Superior temporal gyrus (tissue), 1 donor: Measurements from ENCODE around the gene CBLB.
"Not testable (repeated sequence)": the region's sequence is repeated elsewhere in the genome, so short reads cannot be mapped to it uniquely, and the experiment has no call there.

Experiments
- DNase-seq: peaks from one replicate; pipeline ENCODE4 v3.0.0-alpha.2; 2016; ENCODE audit errors: extremely low spot score

The CBLB gene

GRCh38 chr3:105786990-105787389 lies 81.8 kb downstream of the CBLB start:
- DNase-seq = no peak

- DNase-seq = no peak
These were observed 82.6 kb downstream of the CBLB start for GRCh38 chr3:105786241-105786640.

DNA sequence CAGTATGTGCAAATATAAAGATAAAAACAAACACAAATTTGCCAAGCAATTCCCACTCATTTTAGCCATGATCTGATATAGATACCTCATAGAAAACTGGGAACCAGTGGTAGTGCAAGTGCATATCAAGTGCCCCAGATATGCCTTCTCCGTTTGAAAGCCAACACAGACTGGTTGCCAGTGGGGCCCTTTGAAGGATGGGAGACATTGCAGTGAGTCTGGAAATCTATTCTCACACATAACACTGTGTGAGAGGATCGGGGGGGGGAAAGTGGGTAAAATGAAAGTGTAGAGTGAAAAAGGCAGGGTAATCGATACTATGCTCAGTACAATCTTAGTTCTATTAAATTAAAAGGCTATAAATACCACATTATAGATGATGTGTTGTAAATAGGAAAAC lies 83.0 kb downstream of the CBLB start:
- no peak for DNase-seq

DNA sequence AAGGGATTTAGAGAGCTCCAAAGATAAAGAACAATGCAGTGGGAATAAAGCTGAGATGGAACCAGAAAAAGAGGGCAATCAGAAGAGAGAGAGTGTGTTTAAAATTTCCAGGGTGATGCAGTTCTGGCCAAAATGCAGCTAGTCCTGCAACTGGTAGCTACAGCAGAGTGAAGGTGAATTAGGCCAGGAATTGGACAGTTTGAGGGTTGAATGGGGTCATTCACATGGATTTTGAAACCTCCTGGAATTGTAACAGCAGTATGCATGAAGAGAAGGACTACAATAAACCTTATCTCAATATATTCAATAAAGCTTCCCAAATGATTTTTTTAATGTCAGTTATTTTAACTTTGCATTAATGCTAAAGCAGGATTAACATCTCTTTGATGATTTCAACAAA lies 85.2 kb downstream of the CBLB start:
- DNase-seq = no peak

- no peak for DNase-seq
These were observed 86.9 kb downstream of the CBLB start for GRCh38 chr3:105781871-105782270.

DNA sequence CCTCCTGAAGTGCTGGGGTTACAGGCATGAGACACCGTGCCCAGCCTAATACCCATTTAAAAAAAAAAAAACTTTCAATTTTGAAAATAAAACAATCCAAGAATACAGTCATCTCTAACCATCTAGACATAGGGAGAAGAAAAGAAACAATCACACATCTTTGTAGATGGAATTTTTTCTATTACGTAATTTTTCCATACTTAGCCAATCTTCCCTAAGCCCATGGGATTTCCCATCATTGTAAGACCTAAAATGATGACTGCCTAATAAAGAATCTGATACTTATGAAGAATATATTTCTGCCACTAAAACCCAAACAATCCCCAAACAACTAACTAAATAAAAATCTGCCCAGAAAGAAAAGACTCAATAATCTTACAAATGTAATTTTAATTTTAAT lies 88.7 kb downstream of the CBLB start:
- DNase-seq = no peak

DNA sequence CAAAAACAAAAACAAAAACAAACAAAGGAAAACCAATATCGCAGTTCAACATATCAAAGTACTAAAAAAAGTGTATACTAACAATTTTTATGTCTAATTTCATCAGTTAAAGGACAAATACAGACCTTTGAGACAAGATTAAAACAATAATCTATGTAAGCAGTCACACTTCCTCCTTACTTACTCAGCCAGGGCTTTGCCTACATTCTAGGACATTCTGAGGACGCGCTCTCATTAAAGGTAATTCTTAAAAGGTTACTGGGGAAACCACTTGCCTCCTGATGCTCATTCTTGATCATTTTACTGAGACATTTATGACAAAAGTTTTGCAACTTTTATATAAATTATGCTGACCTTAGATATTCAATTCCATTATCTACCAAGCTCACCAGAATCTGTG lies 93.4 kb downstream of the CBLB start:
- no peak for DNase-seq

- no peak for DNase-seq
These were observed 94.2 kb downstream of the CBLB start for GRCh38 chr3:105774444-105775180.

DNA sequence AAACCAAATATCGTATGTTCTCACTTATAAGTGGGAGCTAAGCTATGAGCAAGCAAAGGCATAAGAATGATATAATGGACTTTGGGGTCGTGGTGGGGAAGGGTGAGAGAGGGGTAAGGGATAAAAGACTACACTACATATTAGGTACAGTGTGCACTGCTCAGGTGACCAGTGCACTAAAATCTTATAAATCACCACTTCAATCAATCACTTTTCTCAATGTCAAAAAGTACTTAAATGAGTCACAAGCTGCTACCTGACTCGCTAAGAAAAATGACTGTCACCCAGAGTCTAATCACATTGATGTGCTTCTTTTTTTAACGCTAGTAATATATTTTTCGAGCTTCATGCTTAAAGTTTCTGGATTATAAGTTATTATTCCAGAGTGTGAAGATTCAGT lies 95.5 kb downstream of the CBLB start:
- no peak for DNase-seq

DNA sequence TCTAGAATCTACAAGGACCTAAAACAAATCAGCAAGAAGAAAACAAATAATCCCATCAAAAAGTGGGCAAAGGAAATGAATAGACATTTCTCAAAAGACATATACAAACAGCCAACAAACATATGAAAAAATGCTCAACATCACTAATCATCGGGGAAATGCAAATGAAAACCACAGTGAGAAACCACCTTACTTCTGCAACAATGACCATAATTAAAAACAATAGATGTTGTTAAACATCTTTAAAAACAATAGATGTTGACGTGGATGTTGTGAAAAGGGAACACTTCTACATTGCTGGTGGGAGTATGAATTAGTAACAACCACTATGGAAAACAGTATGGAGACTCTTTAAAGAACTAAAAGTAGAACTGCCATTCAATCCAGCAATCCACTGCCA lies 96.2 kb downstream of the CBLB start:
- no peak for DNase-seq

GRCh38 chr3:105771392-105771791 lies 97.4 kb downstream of the CBLB start:
- DNase-seq = no peak

DNA sequence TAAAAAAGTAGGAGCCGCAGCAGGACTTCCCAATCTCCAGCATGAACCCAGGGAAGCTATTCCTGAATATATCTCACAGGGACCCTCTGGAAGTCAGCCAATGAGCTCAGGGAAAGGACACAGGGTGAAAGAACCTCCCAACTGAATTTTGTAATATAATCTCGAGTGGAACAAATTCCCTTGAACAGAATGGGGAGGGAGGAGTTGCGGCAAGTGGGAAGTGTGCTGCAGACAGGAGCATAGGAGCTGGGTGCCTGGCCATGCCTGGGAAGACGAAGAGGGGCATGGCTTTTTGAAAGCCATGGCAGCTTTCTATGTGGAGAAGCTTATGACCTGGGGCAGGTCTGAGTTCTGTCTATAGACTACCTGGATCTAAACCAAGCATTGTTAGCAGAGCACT lies 98.4 kb downstream of the CBLB start:
- DNase-seq = no peak

DNA sequence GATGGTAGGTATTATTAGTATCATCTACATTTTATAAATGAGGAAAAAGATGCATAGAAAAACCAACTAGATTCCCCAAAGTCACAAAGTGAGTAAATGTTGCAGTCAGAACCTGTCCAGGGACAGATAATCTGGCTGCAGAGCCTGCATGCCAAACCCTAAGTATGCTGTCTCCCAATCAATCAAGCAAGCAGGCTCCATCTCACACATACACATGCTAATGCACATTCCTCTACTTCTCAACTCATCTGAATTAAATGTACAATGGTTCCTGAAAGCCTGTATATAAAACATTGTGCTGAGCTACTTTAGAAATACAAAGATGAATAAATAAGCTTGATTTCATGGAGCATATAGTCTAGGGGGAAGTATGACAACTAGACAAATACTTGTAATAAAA lies 101.0 kb downstream of the CBLB start:
- DNase-seq = no peak

DNA sequence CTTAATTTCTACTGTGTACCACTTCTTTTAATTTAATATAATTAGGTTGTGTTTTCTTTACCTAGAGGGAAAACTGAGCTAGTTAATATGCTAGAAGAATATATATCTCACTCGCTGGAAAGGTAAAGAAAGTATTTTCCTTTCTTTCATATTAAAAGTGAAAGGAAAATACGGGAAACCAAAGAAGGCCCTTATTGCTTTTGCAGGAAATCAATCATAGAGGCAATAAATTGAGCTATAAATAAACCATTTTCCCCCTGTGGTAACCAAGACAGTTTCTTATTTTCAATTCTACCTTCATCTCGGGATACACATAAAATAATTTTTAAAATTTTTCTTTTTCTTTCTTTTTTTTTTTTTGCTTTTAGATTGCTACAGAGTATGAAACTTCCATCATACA lies 101.6 kb downstream of the CBLB start:
- DNase-seq = no peak

- DNase-seq = no peak
These were observed 103.5 kb downstream of the CBLB start for GRCh38 chr3:105765308-105765639.

DNA sequence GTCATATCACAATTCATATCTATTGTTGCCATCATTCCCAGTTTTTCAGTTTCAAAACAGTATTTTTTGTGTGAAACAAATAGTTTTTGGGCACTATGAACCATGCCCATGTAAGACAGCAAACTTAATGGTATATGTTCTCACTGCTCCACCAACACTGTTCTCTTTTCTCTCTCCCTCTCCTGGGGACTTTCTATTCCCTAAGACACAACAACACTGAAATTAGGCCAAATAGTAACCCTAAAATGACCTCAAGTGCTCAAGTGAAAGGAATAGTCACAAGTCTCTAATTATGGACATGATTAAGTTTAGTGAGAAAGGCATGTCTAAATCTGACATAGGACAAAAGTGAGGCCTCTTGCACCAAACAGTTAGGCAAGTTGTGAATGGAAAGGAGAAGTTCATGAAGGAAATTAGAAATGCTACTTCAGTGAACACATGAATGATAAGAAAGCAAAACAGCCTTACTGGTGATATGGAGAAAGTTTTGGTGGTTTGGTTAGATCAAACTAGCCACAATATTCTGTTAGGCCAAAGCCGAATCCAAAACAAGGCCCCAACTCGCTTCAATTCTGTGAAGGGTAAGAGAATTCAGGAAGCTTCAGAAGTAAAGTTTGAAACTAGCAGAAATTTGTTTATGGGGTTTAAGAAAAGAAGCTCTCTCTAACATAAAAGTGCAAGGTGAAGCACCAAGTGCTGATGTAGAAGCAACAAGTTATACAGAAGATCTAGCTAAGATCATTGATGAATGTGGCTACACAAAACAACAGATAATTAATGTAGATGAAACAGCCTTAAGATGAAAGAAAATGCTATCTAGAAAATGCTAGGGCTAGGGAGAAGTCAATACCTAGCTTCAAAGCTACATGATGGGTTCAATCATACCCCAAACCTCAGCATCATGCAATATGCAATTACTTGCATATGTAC lies 104.2 kb downstream of the CBLB start:
- no peak for DNase-seq

DNA sequence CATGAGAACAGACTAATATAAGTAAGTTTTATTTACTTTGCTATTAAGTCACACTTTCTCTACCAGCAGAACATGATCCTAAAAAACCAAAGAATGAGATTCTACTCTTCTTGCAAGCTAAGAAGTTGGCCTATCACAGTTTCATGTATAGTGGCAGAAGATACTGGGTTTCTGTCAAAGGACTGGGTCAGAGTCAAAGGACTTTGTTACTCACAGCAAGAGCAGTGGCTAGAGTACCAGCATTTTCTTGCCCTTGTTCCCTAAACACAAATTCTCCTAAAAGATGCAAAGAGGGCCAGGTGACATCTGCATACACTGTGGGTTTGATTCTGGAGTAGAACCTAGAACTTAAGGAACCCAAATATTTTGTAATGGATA lies 105.2 kb downstream of the CBLB start:
- DNase-seq = no peak

GRCh38 chr3:105762749-105763658 lies 105.8 kb downstream of the CBLB start:
- DNase-seq = no peak

DNA sequence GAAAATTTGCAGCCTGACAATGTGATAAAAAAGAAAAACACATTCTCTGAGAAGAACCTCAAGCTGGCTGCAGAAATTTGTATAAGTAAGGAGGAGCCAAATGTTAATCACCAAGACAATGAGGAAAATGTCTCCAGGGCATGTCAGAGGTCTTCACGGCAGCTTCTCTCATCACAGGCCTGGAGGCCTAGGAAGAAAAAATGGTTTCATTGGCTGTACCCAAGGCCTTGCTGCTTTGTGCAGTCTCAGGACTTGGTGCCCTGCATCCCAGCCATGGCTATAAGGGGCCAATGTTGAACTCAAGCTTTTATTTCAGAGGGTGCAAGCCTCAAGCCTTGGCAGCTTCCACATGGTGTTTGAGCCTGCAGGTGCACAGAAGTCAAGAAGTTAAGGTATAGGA lies 106.6 kb downstream of the CBLB start:
- not testable (repeated sequence) for DNase-seq

DNA sequence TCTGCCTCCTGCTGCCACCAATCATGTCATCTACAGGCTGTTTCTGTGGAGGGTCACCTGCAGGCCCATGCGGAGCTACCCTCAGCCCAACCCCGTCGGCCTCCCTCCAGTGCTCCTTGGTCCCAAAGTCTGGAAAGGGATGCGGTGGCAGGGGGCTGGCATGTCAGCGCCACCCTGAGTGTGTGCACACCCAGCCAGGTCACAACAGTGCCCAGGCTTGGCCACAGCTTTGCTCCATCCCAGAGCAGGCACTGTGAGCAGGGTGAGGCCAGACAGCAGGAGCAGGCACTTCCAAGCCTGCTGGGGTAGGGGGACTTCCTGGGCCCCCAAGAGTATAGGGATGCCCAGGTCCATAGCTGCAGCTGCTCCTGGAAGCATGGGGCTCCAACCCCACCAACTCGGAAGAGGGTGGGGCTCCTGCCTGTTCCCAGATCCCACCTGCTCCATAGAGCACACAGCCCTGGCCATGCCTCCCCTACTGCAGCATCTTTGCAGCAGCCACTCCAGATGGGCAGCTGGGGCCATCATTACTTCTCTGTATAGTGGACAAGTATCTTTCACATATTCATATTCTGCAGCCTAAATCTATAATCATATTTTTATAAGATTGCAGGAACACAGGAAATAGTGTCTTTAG lies 109.3 kb downstream of the CBLB start:
- DNase-seq = no peak

DNA sequence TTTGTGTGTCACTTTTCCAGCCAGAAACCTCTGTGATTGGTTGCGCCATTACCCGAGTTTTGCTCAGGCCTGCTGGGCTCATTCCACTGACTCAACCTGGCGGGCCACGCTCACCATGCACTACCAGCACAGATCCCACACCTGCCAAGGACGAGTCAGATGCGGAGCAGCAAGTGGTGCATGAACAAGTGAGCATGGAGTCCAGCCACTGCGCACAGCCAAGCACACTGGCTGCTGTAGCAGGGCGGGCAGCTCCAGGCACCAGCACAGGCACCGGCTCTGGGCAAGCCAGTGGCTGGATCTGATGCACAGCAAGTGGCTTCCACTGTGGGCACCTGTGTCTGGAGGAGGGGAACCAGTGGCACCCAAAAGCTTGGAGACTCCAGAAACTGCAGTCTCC lies 110.4 kb downstream of the CBLB start:
- no peak for DNase-seq
